Measurements from ENCODE around the gene GNPTG.
A peak's percentile ranks its signal among the peaks of the same experiment; 100 is the strongest.

GNPTG gene

DNA sequence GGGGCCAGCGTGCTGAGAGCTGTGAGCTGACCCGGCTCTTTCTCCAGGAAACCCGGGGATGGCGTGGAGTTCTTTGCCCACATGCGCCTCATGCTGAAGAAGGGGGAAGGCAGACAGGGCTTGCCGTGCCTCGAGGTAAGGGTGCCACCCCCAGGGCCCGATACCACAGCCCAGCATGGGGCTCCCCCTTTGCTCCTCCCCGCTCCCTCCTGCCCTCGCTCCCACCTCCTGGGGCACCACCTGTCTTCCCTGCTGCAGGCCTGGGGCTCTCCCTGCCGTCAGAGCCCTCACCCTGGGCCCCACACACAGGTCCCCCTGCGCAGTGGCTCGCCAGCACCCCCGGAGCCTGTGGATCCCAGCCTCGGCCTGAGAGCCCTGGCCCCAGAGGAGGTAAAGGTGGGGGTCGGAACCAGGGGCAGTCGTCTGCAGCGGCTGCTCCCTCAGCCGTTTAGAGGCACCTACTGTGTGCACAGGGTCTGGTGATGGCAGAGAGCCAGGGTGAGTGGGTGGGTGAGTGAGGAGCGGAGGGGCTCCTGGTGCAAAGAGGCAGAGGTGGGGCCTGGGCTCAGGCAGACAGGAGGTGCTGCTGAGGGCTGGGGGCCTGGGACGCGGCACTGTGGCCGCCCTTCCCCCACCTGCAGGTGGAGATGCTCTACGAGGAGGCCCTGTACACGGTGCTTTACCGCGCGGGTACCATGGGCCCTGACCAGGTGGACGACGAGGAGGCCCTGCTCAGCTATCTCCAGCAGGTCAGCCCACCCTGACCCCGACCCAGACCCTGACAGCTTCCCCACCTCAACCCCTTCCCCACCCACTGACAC, 12.7 kb upstream of the GNPTG start:
- no peak overlapping the region for H3K27ac ChIP-seq
- no peak overlapping the region for H3K9ac ChIP-seq
- H3K4me3 ChIP-seq: no peak overlapping the region
- peaks cover 77% of the 10 kb centered on the region for H3K4me1 ChIP-seq
- H3K4me2 ChIP-seq: peak overlapping the region; percentile 43
- no peaks in the 10 kb centered on the region for H3K9me3 ChIP-seq
- peaks cover 47% of the 10 kb centered on the region for H3K27me3 ChIP-seq
- H4K20me1 ChIP-seq: peaks cover 48% of the 10 kb centered on the region
- no peaks in the 10 kb centered on the region for H3K36me3 ChIP-seq
- no peak for TF ChIP-seq Cebpa-rat (IDR thresholded peaks at IDR 0.05)

DNA sequence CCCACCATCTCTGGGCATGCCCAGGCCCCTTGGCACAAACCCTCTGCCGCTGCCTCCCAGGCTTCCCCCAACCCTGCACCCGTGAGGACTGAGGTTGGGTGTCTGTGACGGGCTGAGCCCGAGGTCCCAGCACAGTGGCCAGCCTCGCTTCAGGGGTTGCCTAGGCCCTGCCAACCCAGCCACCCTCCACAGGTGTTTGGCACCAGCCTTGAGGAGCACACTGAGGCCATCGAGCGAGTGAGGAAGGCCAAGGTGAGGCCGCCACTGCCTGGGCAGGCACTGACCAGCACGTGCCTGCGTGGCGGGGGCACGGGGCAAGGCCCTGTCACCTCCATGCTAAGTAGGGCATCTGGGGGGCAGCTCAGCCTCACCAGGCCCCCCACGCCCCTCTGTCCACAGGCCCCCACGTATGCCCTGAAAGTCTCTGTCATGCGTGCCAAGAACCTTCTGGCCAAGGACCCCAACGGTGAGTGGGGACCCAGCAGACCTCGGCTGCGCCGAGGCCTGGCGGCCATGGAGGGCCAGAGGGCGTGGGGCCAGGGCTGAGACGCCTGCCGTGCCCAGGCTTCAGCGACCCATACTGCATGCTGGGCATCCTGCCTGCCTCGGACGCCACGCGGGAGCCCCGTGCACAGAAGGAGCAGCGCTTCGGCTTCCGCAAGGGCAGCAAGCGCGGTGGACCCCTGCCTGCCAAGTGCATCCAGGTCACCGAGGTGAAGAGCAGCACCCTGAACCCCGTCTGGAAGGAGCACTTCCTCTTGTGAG, 10.8 kb upstream of the GNPTG start:
- Histone ChIP-seq H3K4me1 (peaks cover 67% of the 10 kb centered on the region), H3K9ac (no peak overlapping the region), H3K27ac (peak overlapping the region; percentile 83), H4K20me1 (peaks cover 33% of the 10 kb centered on the region), H3K4me2 (peak overlapping the region; percentile 87), H3K27me3 (peaks cover 29% of the 10 kb centered on the region), H3K36me3 (no peaks in the 10 kb centered on the region), H3K4me3 (no peak overlapping the region), H3K9me3 (no peaks in the 10 kb centered on the region)
- TF ChIP-seq Cebpa-rat (IDR thresholded peaks at IDR 0.05): no peak

DNA sequence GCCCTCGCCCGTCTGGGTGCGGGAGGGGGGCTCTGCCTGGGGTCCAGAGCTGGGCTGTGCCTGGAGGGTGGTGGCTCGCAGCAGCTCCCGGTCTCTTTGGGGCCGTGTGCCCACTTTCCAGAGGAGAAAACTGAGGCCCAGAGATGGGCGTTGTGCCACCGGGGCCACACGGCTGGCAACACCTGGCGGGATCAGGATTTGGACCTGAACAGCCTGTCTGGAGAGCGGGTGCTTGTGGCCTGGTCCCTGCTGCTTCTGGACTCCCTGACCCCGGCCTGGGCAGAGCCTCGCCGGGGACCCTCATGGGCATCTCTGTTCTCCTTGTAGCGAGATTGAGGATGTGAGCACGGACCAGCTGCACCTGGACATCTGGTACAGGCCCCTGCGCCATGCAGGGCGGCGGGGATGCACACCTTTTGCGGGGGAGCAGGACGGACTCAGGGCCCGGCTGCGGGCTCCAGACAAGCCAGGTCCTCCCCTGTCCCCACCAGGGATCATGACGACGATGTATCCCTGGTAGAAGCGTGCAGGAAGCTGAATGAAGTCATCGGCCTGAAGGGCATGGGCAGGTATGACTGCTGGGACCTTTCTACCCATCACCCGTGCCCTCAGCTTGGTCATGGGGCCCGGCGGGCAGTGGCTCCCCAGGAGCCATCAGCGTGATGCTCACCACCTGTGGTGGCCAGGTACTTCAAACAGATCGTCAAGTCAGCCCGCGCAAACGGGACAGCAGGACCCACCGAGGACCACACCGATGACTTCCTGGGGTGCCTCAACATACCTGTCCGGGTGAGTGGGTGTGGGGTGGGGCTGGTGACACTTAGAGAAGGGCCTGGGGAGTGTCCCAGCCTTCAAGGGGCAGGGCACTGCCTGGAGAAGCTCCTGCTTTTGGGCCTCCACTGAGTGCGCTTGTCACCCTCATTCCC, 10.0 kb upstream of the GNPTG start:
- Histone ChIP-seq H3K36me3 (no peaks in the 10 kb centered on the region), H4K20me1 (peaks cover 24% of the 10 kb centered on the region), H3K4me1 (peaks cover 59% of the 10 kb centered on the region), H3K27ac (peak overlapping the region; percentile 83), H3K4me2 (peak overlapping the region; percentile 87), H3K27me3 (peaks cover 20% of the 10 kb centered on the region), H3K9me3 (no peaks in the 10 kb centered on the region), H3K9ac (peak overlapping the region; percentile 60; the same call in 1 of the 2 replicates), H3K4me3 (peak overlapping the region; percentile 50)
- no peak for TF ChIP-seq Cebpa-rat (IDR thresholded peaks at IDR 0.05)

DNA sequence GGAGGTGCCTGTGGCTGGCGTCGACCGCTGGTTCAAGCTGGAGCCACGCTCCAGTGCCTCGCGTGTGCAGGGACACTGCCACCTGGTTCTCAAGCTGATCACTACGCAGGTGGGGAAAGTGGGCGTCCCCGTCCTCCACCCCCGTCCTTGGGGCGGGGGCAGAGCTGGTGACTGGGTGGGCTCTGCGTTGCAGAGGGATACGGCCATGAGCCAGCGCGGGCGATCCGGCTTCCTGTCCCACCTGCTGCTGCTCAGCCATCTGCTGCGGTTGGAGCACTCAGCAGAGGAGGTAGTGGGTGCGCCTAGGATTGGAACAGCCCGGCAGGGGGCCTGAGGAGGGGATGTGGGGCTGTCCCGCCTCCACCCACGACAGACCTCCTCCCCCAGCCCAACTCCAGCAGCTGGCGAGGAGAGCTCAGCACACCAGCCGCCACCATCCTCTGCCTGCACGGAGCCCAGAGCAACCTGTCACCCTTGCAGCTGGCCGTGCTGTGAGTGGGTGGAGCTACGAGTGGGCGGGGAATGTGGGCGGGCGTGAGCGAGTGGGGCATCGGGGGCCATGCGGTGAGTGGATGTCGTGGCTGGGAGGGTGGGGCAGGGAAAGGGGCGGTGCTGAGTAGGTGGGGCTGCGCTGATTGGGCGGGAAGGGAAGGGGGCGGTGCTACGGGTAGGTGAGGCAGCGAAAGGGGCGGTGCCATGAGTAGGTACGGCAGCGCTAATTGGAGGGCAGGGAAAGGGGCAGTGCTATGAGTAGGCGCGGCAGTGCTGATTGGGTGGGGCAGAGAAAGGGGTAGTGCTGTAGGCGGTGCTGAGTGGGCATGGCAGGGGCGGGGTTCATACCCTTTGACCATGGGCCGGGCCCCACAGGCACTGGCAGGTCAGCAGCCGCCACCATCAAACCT, 9.0 kb upstream of the GNPTG start:
- H3K4me3 ChIP-seq: peak overlapping the region; percentile 55
- H3K4me1 ChIP-seq: peaks cover 52% of the 10 kb centered on the region
- H3K9ac ChIP-seq: peak overlapping the region; percentile 60; the same call in 1 of the 2 replicates
- H3K4me2 ChIP-seq: peak overlapping the region; percentile 97
- peaks cover 10% of the 10 kb centered on the region for H3K27me3 ChIP-seq
- no peak for TF ChIP-seq Cebpa-rat (IDR thresholded peaks at IDR 0.05)
- peaks cover 14% of the 10 kb centered on the region for H4K20me1 ChIP-seq
- H3K27ac ChIP-seq: peak overlapping the region; percentile 83
- H3K36me3 ChIP-seq: 0 out of 2 replicates have a peak, but pooled peaks cover 5% of the 10 kb centered on the region
- H3K9me3 ChIP-seq: no peaks in the 10 kb centered on the region

DNA sequence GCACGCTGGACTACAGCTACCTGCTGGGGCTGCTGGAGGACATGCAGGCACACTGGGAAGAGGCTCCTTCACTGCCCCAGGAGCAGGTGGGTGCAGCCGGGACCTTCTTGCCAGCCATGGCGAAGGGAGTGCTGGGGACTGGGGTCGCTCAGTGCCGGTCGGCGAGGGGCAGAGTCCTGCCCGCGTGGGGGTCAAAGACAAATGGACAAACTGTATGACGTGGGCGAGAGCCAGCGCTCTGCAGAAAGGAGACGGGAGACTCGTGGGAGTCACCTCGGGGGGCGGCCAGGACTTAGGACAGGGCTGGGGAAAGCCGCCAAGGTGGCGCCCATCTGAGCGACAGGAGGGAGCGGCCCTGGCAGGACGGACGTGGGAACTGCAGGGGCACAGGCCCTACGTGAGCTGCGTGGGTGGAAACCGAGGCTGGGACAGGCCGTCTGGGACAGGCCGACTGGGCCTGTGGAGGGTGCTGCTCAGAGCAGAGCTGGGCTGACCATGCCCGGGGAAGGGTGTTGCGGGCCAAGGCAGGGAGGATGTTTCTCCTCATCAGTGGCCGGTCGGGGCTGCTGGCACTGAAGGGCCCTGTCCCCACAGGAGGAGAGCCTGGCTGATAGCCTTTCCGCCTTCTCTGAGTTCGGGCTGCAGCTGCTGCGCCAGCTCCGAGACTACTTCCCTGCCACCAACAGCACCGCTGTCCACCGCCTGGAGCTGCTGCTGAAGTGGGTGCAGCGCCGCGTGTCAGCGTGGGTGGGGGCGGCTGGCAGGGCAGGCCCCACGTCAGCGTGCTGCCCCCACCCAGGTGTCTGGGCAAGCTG, 8.1 kb upstream of the GNPTG start:
- Histone ChIP-seq H3K27ac (peak overlapping the region; percentile 22; the same call in 1 of the 2 replicates), H3K36me3 (peaks cover 14% of the 10 kb centered on the region), H3K4me3 (peak overlapping the region; percentile 55; the same call in 1 of the 2 replicates), H3K27me3 (peaks cover 4% of the 10 kb centered on the region; the same call in 1 of the 2 replicates), H3K9ac (peak overlapping the region; percentile 44; the same call in 1 of the 2 replicates), H3K4me1 (peaks cover 45% of the 10 kb centered on the region), H4K20me1 (peaks cover 12% of the 10 kb centered on the region), H3K4me2 (peak overlapping the region; percentile 97), H3K9me3 (no peaks in the 10 kb centered on the region)
- TF ChIP-seq Cebpa-rat (IDR thresholded peaks at IDR 0.05): no peak

DNA sequence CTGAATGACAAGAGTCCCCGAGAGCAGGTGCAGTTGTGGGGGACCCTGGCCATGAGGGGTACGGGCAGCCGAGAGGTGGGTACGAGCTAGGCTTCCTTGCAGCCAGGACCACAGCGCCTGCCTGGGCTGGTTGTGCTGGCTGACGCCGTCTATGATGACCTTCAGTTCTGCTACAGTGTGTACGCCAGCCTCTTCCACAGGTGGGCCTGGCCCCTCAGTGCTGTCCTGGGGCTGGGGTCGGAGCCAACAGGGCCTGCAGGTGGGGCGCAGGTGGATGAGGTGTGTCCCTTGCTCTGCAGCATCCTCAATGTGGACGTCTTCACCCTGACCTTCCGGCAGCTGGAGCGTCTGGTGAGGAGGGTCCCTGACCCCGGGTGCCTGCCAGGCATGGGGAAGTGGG, 7.2 kb upstream of the GNPTG start:
- Histone ChIP-seq H3K9me3 (no peaks in the 10 kb centered on the region), H3K4me2 (peak overlapping the region; percentile 97), H3K4me3 (no peak overlapping the region), H3K36me3 (peaks cover 23% of the 10 kb centered on the region), H3K27me3 (no peaks in the 10 kb centered on the region), H3K27ac (0 out of 2 replicates have a peak overlapping the region, but pooled peaks have one; percentile 22), H4K20me1 (peaks cover 12% of the 10 kb centered on the region), H3K4me1 (peaks cover 38% of the 10 kb centered on the region), H3K9ac (0 out of 2 replicates have a peak overlapping the region, but pooled peaks have one; percentile 44)
- TF ChIP-seq Cebpa-rat (IDR thresholded peaks at IDR 0.05): no peak

DNA sequence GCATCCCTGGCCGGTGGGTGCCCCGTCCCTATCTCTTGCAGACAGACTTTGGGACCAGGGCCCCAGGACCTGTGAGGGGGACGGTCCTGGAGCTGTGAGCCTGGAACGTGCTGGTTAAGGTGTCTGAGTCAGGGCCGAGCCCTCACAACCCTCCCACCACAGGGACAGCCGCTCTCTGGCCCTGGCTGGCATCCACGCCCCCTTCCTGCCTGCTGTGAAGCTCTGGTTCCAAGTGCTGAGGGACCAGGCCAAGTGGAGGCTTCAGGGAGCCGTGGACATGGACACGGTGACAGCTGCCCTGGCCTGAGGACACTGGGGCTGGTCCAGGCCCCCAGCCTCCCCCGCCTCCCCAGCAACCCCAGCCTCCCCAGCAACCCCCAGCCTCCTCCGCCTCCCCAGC, 6.6 kb upstream of the GNPTG start:
- Histone ChIP-seq H3K4me1 (peaks cover 41% of the 10 kb centered on the region), H3K4me2 (no peak overlapping the region), H3K4me3 (no peak overlapping the region), H3K27me3 (no peaks in the 10 kb centered on the region), H3K9ac (no peak overlapping the region), H3K9me3 (no peaks in the 10 kb centered on the region), H4K20me1 (peaks cover 12% of the 10 kb centered on the region), H3K36me3 (peaks cover 28% of the 10 kb centered on the region), H3K27ac (no peak overlapping the region)
- no peak for TF ChIP-seq Cebpa-rat (IDR thresholded peaks at IDR 0.05)

Measured in BLaER1 (cell line).